GM12878 (cell line): ENCODE data around the gene EGR4. TPM values are rescaled to one million over a fixed set of nuclear protein-coding genes. Genes with fewer than 3 reads are reported as not detected.

Source experiments
- ATAC-seq: fragments of 200-7000 bp; cut with Tn5 transposase; 3 replicates; pipeline ENCODE4 v1.9.1; 2020; ENCODE audit warnings: mild to moderate bottlenecking, moderate library complexity
- BruUV-seq: library from RNA; stranded (reverse); fragments of 400-500 nt; replicated peaks from 2 replicates; lab custom pipeline; 2021; lab: Mats Ljungman, UMichigan
- CTCF ChIA-PET: fragments of 300-600 bp; sonication (Branson Sonifier 250); formaldehyde crosslinking; extraction: SDS; loops from one replicate; lab custom pipeline; 2021; ENCODE audit warnings: inconsistent platforms; lab: Yijun Ruan, JAX
- POLR2A ChIA-PET: fragments of 350-600 bp; formaldehyde crosslinking; extraction: SDS; loops from one replicate; lab custom pipeline; 2021; ENCODE audit warnings: inconsistent platforms; lab: Charles Lee
- RAD21 ChIA-PET: fragments of 300-600 bp; sonication (Branson Sonifier 250); formaldehyde crosslinking; loops from one replicate; lab custom pipeline; 2023; ENCODE audit warnings: antibody characterized with exemption; ENCODE audit not compliant: unreplicated experiment; lab: Charles Lee
- SMC1A ChIA-PET: fragments of 300-600 bp; sonication (Branson Sonifier 250); formaldehyde crosslinking; loops from one replicate; lab custom pipeline; 2023; ENCODE audit not compliant: unreplicated experiment, uncharacterized antibody; lab: Charles Lee
- DNase-seq: peaks from one replicate; pipeline ENCODE4 v3.0.0-alpha.2; 2011; ENCODE audit warnings: low read depth, low spot score
- FAIRE-seq: peaks from 3 replicates; lab custom pipeline; 2011; peaks lifted over from hg19 to GRCh38; lab: Jason Lieb, UNC
- H2AFZ ChIP-seq: 2 replicates; pipeline ENCODE4 v1.6.0; 2011; ENCODE audit warnings: low read depth, low read length, control low read depth; ENCODE audit not compliant: control insufficient read depth
- H3K27ac ChIP-seq: 2 replicates; pipeline ENCODE4 v1.5.1; 2011; ENCODE audit warnings: control low read depth; ENCODE audit not compliant: control insufficient read depth, insufficient read depth
- H3K27me3 ChIP-seq, 2 experiments: replicated peaks in 1 of 2; 2 replicates each; pipeline versions ENCODE4 v1.6.0 to v1.6.1; 2011; ENCODE audit warnings: low read length in 1 of 2; ENCODE audit not compliant: control insufficient read depth in 2 of 2, insufficient read depth in 2 of 2
- H3K36me3 ChIP-seq, 2 experiments: 2 replicates each; pipeline ENCODE4 v1.5.1; 2011; ENCODE audit warnings: low read length in 1 of 2; ENCODE audit not compliant: control insufficient read depth in 2 of 2, insufficient read depth in 2 of 2
- H3K4me1 ChIP-seq: 2 replicates; pipeline ENCODE4 v1.6.1; 2011; ENCODE audit warnings: mild to moderate bottlenecking, low read length, moderate library complexity, mixed read lengths; ENCODE audit not compliant: control insufficient read depth, insufficient read depth
- H3K4me2 ChIP-seq: 2 replicates; pipeline ENCODE4 v1.6.0; 2011; ENCODE audit warnings: control low read depth; ENCODE audit not compliant: control insufficient read depth, insufficient read depth
- H3K4me3 ChIP-seq: fragments of 200-600 bp; sonication (generic); 2 replicates; pipeline ENCODE4 v1.5.1; 2016
- H3K79me2 ChIP-seq: 2 replicates; pipeline ENCODE4 v1.6.0; 2011; ENCODE audit warnings: low read length; ENCODE audit not compliant: control insufficient read depth, insufficient read depth
- H3K9ac ChIP-seq: 2 replicates; pipeline ENCODE4 v1.8.0; 2011; ENCODE audit warnings: low read length, control low read depth, mixed read lengths; ENCODE audit not compliant: control insufficient read depth, insufficient read depth
- H3K9me3 ChIP-seq: replicated peaks from 3 replicates; pipeline ENCODE4 v1.5.1; 2011; ENCODE audit warnings: mild to moderate bottlenecking, low read length; ENCODE audit not compliant: control insufficient read depth, insufficient read depth
- H4K20me1 ChIP-seq: 2 replicates; pipeline ENCODE4 v1.6.0; 2011; ENCODE audit not compliant: control insufficient read depth, insufficient read depth
- EZH2 ChIP-seq: IDR thresholded peaks from 2 replicates; pipeline ENCODE4 v1.6.1; 2012; ENCODE audit warnings: low read depth, mild to moderate bottlenecking, control low read depth, inconsistent platforms, low read length, borderline replicate concordance; ENCODE audit not compliant: control insufficient read depth
- SREBF2 ChIP-seq: IDR thresholded peaks from 2 replicates; pipeline ENCODE4 v1.6.1; 2012; ENCODE audit warnings: mild to moderate bottlenecking, low read length
- SUZ12 ChIP-seq: fragments of 200-600 bp; sonication (generic); IDR thresholded peaks from one replicate; pipeline ENCODE4 v1.6.1; 2018; ENCODE audit warnings: antibody characterized with exemption, mild to moderate bottlenecking; ENCODE audit not compliant: unreplicated experiment
- WGBS: methylation state at CpG from one replicate; pipeline ENCODE4 v1.1.6; 2016; ENCODE audit warnings: low lambda C conversion rate; ENCODE audit not compliant: insufficient replicate concordance, insufficient coverage; ENCODE audit errors: missing lambda C conversion rate; 5-methylcytosine and 5-hydroxymethylcytosine counted together
- in situ Hi-C: fragments of 300-500 bp; cut with MboI; formaldehyde crosslinking; loops from 9 replicates; pipeline ENCODE4 v1.14.3; 2018; ENCODE audit warnings: mixed read lengths
- intact Hi-C: fragments of 100-400 bp; cut with micrococcal nuclease; formaldehyde crosslinking; loops from one replicate; pipeline ENCODE4 v1.14.2; 2022; ENCODE audit not compliant: unreplicated experiment
- polyA plus RNA-seq, 11 experiments: library from polyadenylated mRNA; depleted of rRNA in 4 of 11; unstranded in 6 of 11; stranded (reverse) in 5 of 11; fragments of >200 nt; fragmentation: Nextera tagmentation in 4 of 11; fragmentation: Illumina TruSeq in 1 of 11; extraction: Ambion mirVana in 4 of 11; extraction: Trizol in 1 of 11; gene quantifications; 1 replicate in 1 of 11; 2 replicates in 10 of 11; pipeline versions ENCODE4 v1.2.1 to v1.2.3, GENCODE V29; 2011 to 2016; ENCODE audit warnings: inconsistent platforms in 2 of 11, missing spikeins in 2 of 11, low read depth in 1 of 11
- total RNA-seq, 4 experiments: library from RNA; depleted of rRNA in 3 of 4; stranded (reverse); fragments of >200 nt in 3 of 4; fragmentation: Illumina TruSeq in 1 of 4; extraction: Trizol in 1 of 4; gene quantifications; 2 replicates each; pipeline versions ENCODE4 v1.2.1 to v1.2.3, GENCODE V29; 2013 to 2021

The EGR4 gene
- total and polyA plus RNA-seq, 10 of the 15 experiments (the other 5 are each of a cell fraction or from before 2014, with no cell fraction given): 0.07 TPM; not detected in 9

GRCh38 chr2:73292906-73293533, 328 bp downstream of the EGR4 start:
- SMC1A ChIA-PET: interaction anchor here (1.2 to 5.6 kb wide), 3 partner anchors 13 to 116 kb away, joined by 3 to 39 read pairs (median 3); no protein-coding TSS in a partner anchor
- 8% methylated on average over 61 of the region's 64 CpGs for WGBS
- Histone ChIP-seq H3K27ac (no peak overlapping the region), H2AFZ (peak overlapping the region; percentile 33), H3K4me1 (peaks cover 4% of the 10 kb centered on the region; the same call in 1 of the 2 replicates), H3K79me2 (no peaks in the 10 kb centered on the region), H3K4me3 (peak overlapping the region; percentile 55), H3K36me3 (no peaks in the 10 kb centered on the region), H4K20me1 (peaks cover 4% of the 10 kb centered on the region; the same call in 1 of the 2 replicates), H3K9me3 (no peaks in the 10 kb centered on the region; the same call in 2 of the 3 replicates), H3K27me3 (peaks cover 13 to 29% of the 10 kb centered on the region in 2 experiments), H3K4me2 (peak overlapping the region; percentile 93), H3K9ac (no peak overlapping the region)
- ATAC-seq (peak; percentile 10), DNase-seq (no peak), FAIRE-seq (no peak)
- intact Hi-C loops (no loop called here), in situ Hi-C loops (no loop called here)
- TF ChIP-seq SREBF2: no peak
- TF ChIP-seq SUZ12: peak; percentile 94
- POLR2A ChIA-PET: interaction anchor here (0.8 to 1.3 kb wide), 2 partner anchors 9 to 59 kb away, joined by 3 to 5 read pairs; partner anchors contain the start of genes CCT7 and FBXO41
- no TSS peak for BruUV-seq
- RAD21 ChIA-PET: interaction anchor here (1.0 to 1.5 kb wide), 3 partner anchors 8 to 72 kb away, joined by 3 to 5 read pairs (median 3); partner anchors contain the start of gene FBXO41
- CTCF ChIA-PET: interaction anchor here (1.0 to 6.4 kb wide), 3 partner anchors 20 to 80 kb away, joined by 3 to 99 read pairs (median 4); partner anchors contain the start of genes CCT7 and PRADC1

- peaks cover 4% of the 10 kb centered on the region; the same call in 1 of the 2 replicates for H3K4me1 ChIP-seq
- ChIA-PET SMC1A (interaction anchor here (1.2 to 5.6 kb wide), 3 partner anchors 12 to 115 kb away, joined by 3 to 39 read pairs (median 3); no protein-coding TSS in a partner anchor), RAD21 (interaction anchor here (1.0 to 1.5 kb wide), 2 partner anchors 14 to 72 kb away, joined by 3 read pairs; no protein-coding TSS in a partner anchor), CTCF (interaction anchor here (1.8 to 6.4 kb wide), 3 partner anchors 11 to 80 kb away, joined by 4 to 99 read pairs (median 13); partner anchors contain the start of genes CCT7 and PRADC1)
- 15% methylated on average over 37 of the region's 38 CpGs for WGBS
- H3K27me3 ChIP-seq: peaks cover 13 to 28% of the 10 kb centered on the region in 2 experiments
- ATAC-seq (no peak), DNase-seq (no peak), FAIRE-seq (no peak)
- no peak for TF ChIP-seq EZH2
- TF ChIP-seq, all 136 proteins: peak for 0
- Histone ChIP-seq H3K4me3 (no peak overlapping the region), H2AFZ (no peak overlapping the region), H3K79me2 (no peaks in the 10 kb centered on the region), H3K9ac (no peak overlapping the region), H3K9me3 (no peaks in the 10 kb centered on the region; the same call in 2 of the 3 replicates), H4K20me1 (peaks cover 4% of the 10 kb centered on the region; the same call in 1 of the 2 replicates), H3K36me3 (no peaks in the 10 kb centered on the region), H3K4me2 (peak overlapping the region; percentile 93; the same call in 1 of the 2 replicates), H3K27ac (no peak overlapping the region)
- no TSS peak for BruUV-seq
- intact Hi-C loops: no loop called here
- POLR2A ChIA-PET: interaction anchor here (1.1 to 1.3 kb wide), 2 partner anchors 8 to 24 kb away, joined by 3 read pairs; partner anchors contain the start of gene FBXO41
- in situ Hi-C loops: no loop called here
These were observed 937 bp downstream of the EGR4 start for GRCh38 chr2:73292316-73292905.
